Loucy (cell line): ENCODE data around the gene ARMC9.

ENCODE experiments used
- H2AFZ ChIP-seq: fragments of 200-600 bp; sonication (generic); 2 replicates; pipeline ENCODE4 v1.6.0; 2016; ENCODE audit warnings: antibody characterized with exemption, mild to moderate bottlenecking, low read length, moderate library complexity
- H3F3A ChIP-seq: fragments of 200-600 bp; 2 replicates; pipeline ENCODE4 v1.6.0; 2016; ENCODE audit warnings: antibody characterized with exemption, low read depth, mild to moderate bottlenecking
- H3K27me3 ChIP-seq: fragments of 200-600 bp; sonication (generic); 2 replicates; pipeline ENCODE4 v1.6.1; 2014; ENCODE audit warnings: low read length, mild to moderate bottlenecking; ENCODE audit not compliant: insufficient read depth, poor library complexity, severe bottlenecking
- H3K36me3 ChIP-seq: fragments of 200-600 bp; sonication (generic); 2 replicates; pipeline ENCODE4 v1.6.1; 2016; ENCODE audit warnings: low read length; ENCODE audit not compliant: insufficient read depth
- H3K4me1 ChIP-seq: fragments of 200-600 bp; sonication (generic); 2 replicates; pipeline ENCODE4 v1.5.1; 2014; ENCODE audit warnings: low read length, mild to moderate bottlenecking; ENCODE audit not compliant: insufficient read depth, poor library complexity, severe bottlenecking
- H3K4me2 ChIP-seq: fragments of 200-600 bp; sonication (generic); 2 replicates; pipeline ENCODE4 v1.6.0; 2014; ENCODE audit warnings: antibody characterized with exemption, low read length, low read depth, mild to moderate bottlenecking; ENCODE audit not compliant: poor library complexity, severe bottlenecking
- H3K4me3 ChIP-seq: fragments of 200-600 bp; sonication (generic); 2 replicates; pipeline ENCODE4 v1.5.1; 2014; ENCODE audit warnings: low read length, mild to moderate bottlenecking, mixed read lengths; ENCODE audit not compliant: poor library complexity, severe bottlenecking
- H3K79me2 ChIP-seq: fragments of 200-600 bp; sonication (generic); 2 replicates; pipeline ENCODE4 v1.6.1; 2014; ENCODE audit warnings: low read length; ENCODE audit not compliant: insufficient read depth
- H3K9ac ChIP-seq: fragments of 200-600 bp; sonication (generic); 2 replicates; pipeline ENCODE4 v1.6.0; 2014; ENCODE audit warnings: mild to moderate bottlenecking, low read depth, low read length, moderate library complexity; ENCODE audit not compliant: poor library complexity, severe bottlenecking
- H3K9me2 ChIP-seq: fragments of 200-600 bp; sonication (generic); replicated peaks from 2 replicates; pipeline ENCODE4 v1.6.1; 2016; ENCODE audit warnings: low read depth, low read length, mixed read lengths
- H3K9me3 ChIP-seq: fragments of 200-600 bp; sonication (generic); 2 replicates; pipeline ENCODE4 v1.6.1; 2014; ENCODE audit warnings: mild to moderate bottlenecking, antibody characterized with exemption, low read length, low read depth; ENCODE audit not compliant: insufficient read depth
- H4K20me1 ChIP-seq: fragments of 200-600 bp; sonication (generic); 2 replicates; pipeline ENCODE4 v1.6.0; 2014; ENCODE audit warnings: antibody characterized with exemption, low read length, mild to moderate bottlenecking; ENCODE audit not compliant: insufficient read depth, poor library complexity, severe bottlenecking
- EZH2phosphoT487 ChIP-seq: fragments of 200-600 bp; IDR thresholded peaks from 2 replicates; pipeline ENCODE4 v1.6.1; 2018; ENCODE audit warnings: antibody characterized with exemption, mild to moderate bottlenecking, moderate library complexity, borderline replicate concordance
- TF ChIP-seq, protein P1 (sequence below): fragments of 200-600 bp; sonication (generic); conservative IDR thresholded peaks from 2 replicates; pipeline ENCODE4 v1.5.1; 2014; ENCODE audit warnings: mild to moderate bottlenecking, antibody characterized with exemption, low read length

The ARMC9 gene

DNA sequence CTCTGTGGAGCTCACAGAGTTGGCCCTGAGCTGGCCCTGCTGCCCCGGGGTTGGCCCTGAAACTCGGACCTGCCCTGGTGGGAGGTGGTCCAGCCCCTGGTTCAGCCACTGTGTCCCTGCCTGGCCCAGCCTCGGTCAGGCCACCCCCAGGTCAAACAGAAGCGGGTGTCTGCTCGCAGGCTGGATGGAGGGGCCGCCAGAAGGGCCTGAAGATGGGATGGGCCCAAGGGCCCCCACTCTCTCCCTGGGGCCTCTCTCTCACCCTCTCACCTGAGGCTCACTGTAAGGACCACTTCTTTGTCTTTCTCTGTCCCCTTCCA, 172.0 kb downstream of the ARMC9 start:
- H3K9me3 ChIP-seq, result no peaks in the 10 kb centered on the region
- H3K4me2 ChIP-seq, result no peak overlapping the region
- no peak overlapping the region for H3K9ac ChIP-seq
- no peaks in the 10 kb centered on the region for H3F3A ChIP-seq
- no peaks in the 10 kb centered on the region for H3K79me2 ChIP-seq
- H3K36me3 ChIP-seq, result no peaks in the 10 kb centered on the region
- no peaks in the 10 kb centered on the region for H3K27me3 ChIP-seq
- no peak overlapping the region for H3K4me3 ChIP-seq
- no peak for TF ChIP-seq EZH2phosphoT487
- TF ChIP-seq, protein P1, sequence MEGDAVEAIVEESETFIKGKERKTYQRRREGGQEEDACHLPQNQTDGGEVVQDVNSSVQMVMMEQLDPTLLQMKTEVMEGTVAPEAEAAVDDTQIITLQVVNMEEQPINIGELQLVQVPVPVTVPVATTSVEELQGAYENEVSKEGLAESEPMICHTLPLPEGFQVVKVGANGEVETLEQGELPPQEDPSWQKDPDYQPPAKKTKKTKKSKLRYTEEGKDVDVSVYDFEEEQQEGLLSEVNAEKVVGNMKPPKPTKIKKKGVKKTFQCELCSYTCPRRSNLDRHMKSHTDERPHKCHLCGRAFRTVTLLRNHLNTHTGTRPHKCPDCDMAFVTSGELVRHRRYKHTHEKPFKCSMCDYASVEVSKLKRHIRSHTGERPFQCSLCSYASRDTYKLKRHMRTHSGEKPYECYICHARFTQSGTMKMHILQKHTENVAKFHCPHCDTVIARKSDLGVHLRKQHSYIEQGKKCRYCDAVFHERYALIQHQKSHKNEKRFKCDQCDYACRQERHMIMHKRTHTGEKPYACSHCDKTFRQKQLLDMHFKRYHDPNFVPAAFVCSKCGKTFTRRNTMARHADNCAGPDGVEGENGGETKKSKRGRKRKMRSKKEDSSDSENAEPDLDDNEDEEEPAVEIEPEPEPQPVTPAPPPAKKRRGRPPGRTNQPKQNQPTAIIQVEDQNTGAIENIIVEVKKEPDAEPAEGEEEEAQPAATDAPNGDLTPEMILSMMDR, result no peak
- no peaks in the 10 kb centered on the region for H3K9me2 ChIP-seq
- peaks cover 3% of the 10 kb centered on the region for H3K4me1 ChIP-seq
- H4K20me1 ChIP-seq, result no peaks in the 10 kb centered on the region
- no peak overlapping the region for H2AFZ ChIP-seq

DNA sequence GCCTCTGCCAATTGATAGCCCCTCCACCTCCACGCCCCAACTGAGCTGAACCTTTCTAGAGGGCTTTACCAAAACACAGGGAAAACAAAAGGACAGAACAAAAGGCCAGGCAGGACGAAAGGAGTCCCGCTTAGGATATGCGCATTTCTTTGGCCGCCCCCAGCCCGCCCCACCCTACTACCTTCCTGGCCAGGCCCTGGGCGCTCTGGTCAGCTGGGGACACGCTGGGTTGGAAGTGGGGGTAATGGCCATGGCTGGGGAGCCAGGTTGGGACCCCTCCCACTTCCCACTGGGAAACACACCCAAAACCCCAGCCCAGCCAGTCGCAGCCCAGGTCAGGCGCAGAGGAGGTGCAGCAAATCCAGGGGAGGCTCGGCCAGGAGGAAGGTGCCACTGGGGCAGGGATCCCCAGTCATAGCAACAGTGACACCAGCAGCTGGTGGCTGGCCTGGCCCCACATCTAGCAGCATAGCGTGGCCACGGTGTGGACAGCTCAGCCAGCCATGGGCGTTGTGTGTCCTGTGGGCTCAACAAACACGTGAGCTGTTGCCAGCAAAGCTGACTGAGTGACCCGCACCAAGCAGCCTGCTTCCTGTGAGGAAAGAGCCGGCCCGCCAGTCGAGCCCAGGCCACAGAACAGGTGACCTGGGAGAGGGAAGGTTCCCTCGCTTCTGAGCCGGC, 172.5 kb downstream of the ARMC9 start:
- Histone ChIP-seq H3K79me2 (no peaks in the 10 kb centered on the region), H3K9me2 (no peaks in the 10 kb centered on the region), H3K27me3 (no peaks in the 10 kb centered on the region), H3F3A (no peaks in the 10 kb centered on the region), H3K9ac (no peak overlapping the region), H3K9me3 (no peaks in the 10 kb centered on the region), H3K4me3 (no peak overlapping the region), H2AFZ (no peak overlapping the region), H4K20me1 (no peaks in the 10 kb centered on the region), H3K4me1 (peaks cover 3% of the 10 kb centered on the region), H3K4me2 (no peak overlapping the region), H3K36me3 (no peaks in the 10 kb centered on the region)
- TF ChIP-seq, protein P1, result no peak
- TF ChIP-seq EZH2phosphoT487, result no peak

DNA sequence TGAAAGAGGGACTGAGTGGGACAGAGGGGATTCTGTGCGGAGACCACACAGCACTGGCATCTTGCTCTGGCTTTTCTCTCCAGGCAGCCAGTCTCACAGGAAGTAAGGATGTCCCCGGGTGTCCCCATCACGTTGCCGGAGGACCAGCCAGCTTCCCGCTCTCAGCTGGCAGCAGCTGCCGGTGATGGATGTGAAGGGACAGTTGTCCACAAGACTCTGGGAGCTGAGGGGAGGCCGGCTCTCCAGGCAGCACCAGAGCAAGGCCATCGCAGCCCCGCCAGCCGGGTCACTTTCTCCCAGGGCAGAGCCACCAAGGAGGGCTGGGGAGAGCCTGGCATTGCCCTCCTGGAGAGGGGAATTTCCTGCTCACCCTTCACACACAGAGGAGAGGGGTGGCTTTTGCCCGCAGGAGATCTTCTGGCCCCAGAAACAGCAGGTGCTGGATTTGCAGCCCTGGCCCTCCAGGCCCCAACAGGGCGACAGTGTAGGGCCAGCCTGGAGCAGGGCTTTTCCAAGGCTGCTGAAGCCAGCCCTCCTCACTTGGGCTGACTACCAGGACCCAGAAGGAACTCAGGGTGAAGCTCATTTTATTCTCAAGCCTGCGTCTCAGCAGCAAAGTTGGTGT, 173.1 kb downstream of the ARMC9 start:
- Histone ChIP-seq H3K79me2 (no peaks in the 10 kb centered on the region), H3K9me2 (no peaks in the 10 kb centered on the region), H3K9ac (no peak overlapping the region), H3K36me3 (no peaks in the 10 kb centered on the region), H3F3A (no peaks in the 10 kb centered on the region), H2AFZ (no peak overlapping the region), H4K20me1 (no peaks in the 10 kb centered on the region), H3K9me3 (no peaks in the 10 kb centered on the region), H3K4me3 (no peak overlapping the region), H3K27me3 (no peaks in the 10 kb centered on the region), H3K4me1 (peaks cover 3% of the 10 kb centered on the region), H3K4me2 (no peak overlapping the region)
- TF ChIP-seq, protein P1, result no peak
- TF ChIP-seq EZH2phosphoT487, result no peak
